GM19240 (cell line): ENCODE results near the gene SLK.

ENCODE experiments used
- DNase-seq: peaks from one replicate; pipeline ENCODE4 v3.0.0; 2011; ENCODE audit warnings: low spot score; ENCODE audit not compliant: insufficient read length

The SLK gene

DNA sequence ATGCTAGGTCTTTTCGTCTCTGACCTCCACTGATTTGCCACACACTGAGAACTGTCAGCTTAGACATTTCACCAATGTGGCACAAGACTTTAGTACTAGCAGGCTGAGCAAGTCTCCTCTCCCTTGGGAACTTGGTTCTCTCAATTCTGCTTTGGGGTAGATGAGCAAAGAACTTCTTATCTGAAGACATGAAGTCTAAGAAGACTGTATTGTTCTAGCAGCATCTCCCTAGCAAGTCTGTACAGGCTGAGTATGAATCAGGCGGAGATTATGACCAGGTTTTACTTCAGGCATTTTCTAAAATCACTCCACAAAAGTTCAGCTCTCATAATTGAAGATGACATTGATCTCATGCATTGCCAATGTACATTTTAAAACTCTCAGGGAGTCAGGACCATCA, 25.1 kb upstream of the SLK start:
- DNase-seq: no peak

DNA sequence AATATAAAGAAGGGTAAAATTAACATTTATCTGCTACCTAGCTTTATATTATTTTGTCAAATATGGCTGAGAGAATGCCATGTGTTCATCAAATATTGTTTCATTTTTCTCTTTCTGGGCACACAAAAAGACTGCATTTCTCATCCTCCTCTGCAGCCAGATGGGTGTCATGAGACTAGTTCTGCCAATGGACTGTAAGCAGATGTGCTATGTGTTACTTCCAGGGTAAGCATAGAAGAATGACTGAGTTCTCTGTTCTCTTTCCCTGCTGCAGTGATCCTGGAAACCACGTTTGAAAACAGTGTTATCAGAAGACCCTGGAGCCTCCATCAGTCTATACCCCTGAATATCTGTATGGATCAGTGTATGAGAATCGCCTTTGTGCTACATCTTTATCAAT, 24.1 kb upstream of the SLK start:
- DNase-seq: no peak

DNA sequence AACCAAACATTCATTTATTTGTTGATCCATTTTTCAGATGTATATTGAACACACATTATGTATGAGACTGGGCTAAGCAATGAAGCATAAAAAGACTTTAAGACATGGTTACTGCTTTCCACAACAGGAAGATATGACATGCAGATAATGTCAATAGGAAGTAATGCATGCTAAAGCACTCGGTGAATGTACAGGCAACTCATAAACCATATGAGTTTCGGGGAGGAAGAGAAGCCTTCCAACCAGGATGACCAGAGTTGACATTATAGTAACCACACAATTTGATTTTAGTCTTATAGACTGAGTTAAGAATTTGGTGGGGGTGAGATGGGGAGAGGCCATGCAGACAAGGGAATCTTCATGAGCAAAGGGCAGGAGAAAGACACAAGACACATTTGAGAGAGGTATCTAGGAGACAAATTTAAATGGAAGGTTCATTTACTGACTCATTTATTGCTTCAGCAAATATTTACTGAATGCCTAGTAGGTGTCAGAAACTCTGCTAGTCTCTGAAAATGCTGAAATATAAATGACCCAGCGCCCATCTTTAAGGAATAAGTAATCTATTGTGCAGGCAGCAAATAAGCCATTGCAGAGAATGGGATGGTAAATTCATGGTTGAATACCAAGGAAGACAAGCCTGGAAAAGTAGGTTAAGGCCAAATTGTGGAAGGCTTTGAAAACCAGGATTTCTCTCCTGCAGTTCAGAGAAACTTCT, 19.0 kb upstream of the SLK start:
- DNase-seq: no peak

DNA sequence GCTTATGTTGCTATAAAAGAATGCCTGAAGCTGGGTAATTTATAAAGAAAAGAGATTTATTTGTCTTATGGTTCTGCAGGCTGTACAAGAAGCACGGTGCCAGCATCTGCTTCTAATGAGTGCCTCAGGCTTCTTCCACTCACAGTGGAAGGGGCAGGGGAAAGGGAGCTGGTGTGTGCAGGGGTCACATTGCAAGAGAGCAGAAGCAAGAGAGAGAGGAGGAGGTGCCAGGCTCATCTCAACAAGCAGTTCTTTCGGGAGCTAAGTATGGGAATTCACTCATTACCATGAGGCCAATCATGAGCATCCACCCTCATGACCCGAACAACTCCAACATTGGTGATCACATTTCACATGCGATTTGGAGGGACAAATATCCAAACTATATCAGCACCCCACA, 17.2 kb upstream of the SLK start:
- no peak for DNase-seq

DNA sequence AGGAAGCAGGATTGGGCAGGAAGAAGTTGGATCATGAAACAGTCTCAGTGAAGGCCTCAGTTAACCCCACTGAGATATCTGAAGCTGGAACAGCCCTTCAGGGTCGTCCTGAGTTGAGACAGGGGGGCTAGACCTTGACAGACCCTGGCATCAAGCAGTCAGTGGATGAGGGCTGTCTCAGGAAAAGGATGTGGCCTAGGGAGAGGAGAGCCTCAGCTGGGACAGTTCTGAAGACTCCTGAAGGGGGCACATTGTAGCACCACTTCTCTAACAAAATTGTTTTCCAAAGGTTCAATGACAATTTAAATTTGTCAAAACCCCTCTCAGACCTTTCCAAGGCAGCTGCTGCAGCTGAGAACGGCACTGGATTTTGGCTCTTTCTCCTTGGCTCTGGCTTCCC, 15.8 kb upstream of the SLK start:
- no peak for DNase-seq

DNA sequence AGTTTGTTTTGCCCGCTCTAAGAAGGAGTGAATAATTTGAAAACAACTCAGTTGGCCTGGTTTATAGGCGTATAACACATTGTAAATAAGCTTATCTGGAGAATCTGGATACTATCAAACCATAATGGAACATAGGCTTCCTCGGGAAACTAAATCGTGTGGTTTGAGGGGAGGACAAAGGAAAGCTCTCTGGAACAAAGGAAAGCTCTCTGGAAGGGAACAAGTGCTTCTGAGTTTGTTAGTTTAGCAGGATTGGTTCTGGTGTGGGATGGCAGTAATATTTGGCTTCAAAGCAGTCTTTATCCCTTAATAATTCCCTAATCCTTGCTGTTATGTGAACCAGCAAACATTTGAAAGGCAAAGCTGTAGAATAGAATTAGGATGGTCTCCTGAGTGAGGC, 15.0 kb upstream of the SLK start:
- DNase-seq: no peak

DNA sequence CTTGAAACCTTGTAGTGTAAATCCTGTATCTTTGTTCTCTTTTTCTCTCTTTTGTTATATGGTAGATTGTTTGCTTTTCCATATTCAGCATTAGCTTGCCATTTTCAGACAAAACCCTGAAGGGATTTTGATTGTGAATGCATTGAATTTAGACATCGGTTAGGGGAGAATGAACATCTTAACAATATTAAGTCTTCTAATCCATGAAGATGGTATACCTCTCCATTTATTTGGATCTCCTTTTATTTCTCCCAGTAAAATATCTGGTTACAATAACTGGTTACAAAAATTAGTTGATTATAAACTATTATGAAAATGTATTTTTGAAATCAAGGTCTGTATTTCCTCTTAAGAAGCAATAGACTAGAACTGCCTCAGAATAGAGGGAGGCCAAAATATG, 12.4 kb upstream of the SLK start:
- no peak for DNase-seq

DNA sequence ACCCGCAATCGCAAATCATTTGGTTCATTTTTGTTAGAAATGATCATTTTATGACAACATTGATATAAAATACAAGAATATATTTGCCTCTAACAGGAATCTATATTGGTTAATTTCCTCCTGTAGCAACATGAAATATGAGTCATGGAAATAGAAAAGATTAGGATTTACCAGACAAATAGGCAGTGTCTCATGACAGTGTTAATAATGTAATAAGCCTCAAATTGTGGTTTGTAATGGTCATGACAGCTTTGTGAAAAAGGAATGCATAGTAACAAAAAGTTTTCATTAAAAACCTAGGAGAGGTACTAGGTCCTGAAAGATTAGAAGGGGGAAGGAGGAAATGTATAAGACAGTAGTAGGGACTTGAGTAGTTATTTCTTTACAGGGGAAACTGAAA, 7.9 kb upstream of the SLK start:
- DNase-seq: no peak

DNA sequence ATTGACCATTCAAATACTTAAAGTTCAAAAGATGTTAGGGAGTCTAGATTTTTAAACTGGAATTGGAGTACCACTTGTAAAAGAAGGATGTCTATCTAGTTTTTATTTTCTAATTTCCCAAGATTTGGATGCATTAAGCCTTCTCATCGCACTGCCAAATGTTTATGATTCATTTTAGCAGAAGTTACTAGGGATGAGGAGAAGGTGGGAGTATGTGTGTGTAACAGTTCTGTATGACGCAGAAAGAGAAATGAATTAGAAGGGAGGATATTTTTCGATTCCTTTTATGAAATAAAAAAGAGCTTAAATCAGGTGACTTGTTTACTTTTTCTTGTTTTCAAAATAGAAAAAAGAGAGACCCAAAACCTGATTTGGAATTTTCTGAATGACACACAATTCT, 6.8 kb upstream of the SLK start:
- DNase-seq: no peak

DNA sequence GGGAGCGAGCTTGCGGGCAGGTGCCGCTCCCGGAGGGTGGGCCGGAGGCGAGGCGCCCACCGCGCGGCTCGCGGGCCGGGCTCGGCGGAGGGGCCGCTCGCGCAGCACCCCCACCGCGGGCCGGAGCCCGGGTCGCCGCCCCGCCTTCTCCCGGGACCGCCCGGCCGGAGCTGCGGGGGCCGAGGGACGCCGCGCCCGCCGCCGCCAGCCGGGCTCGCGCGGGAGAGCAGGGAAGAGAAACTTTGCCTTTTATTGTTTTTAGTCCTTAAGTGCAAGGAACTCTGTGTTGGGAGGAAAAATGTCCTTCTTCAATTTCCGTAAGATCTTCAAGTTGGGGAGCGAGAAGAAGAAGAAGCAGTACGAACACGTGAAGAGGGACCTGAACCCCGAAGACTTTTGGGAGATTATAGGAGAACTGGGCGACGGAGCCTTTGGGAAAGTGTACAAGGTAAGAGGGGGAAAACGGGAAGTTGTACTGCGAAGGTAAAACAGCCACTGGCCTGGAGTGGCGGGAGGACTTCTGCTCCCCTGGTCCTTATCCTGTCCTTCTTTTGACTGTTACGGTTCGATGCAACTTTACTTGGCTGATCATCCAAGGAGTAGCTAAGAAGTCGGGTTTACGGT, 620 bp downstream of the SLK start:
- DNase-seq: peak; percentile 25

DNA sequence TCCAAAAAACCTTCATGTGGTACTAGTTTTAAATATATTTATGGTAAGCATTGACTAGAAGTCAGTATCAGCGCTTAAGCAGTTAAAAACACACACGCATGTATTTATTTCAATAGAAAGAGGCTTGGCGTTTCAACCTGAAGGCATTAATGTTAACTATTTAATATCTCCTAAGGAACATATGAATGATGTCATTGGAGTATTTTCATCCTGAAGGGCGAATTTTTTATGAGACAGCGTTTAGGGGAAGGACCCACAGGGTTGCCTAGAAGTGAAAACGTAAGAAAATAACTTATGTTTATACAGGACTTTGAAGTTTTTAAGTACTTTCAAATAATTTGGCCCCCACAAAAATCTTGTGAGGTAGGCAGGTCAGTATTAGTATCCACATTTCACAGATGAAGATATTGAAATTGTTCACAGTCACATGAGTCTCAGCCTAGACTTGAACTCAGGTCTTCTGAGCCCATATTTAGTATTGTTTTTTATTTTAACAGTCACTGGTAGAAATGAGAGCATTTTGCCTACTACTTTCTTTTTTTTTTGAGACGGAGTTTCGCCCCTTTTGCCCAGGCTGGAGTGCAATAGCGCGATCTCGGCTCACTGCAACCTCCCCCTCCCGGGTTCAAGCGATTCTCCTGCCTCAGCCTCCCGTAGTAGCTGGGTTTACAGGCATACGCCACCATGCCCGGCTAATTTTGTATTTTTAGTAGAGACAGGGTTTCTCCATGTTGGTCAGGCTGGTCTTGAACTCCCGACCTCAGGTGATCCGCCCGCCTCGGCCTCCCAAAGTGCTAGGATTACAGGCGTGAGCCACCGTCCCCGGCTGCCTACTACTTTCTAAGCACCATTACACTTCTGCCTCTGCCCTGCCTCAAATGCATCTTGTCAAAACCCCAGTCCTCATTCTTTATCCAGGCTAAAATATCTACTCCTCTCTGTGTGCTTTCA, 1.8 kb downstream of the SLK start:
- no peak for DNase-seq

DNA sequence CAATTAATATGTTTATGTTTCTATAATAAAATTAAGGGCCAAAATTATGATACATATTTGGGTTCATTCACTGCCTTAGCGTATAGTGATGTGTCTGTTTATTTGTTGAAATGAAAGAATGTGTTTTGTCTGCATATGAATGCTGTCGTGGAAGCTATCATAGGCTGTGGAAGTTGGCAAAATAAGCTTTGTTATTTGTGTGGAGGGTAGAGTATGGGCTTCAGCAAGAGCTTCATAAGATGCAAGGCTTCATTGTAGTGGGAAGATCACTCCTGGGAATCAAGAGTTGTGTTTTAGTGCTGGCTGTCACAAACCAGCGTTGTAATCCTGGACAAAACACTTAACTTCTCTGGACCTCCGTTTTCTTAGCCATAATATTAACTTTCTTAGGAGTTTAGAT, 2.5 kb downstream of the SLK start:
- DNase-seq: no peak

DNA sequence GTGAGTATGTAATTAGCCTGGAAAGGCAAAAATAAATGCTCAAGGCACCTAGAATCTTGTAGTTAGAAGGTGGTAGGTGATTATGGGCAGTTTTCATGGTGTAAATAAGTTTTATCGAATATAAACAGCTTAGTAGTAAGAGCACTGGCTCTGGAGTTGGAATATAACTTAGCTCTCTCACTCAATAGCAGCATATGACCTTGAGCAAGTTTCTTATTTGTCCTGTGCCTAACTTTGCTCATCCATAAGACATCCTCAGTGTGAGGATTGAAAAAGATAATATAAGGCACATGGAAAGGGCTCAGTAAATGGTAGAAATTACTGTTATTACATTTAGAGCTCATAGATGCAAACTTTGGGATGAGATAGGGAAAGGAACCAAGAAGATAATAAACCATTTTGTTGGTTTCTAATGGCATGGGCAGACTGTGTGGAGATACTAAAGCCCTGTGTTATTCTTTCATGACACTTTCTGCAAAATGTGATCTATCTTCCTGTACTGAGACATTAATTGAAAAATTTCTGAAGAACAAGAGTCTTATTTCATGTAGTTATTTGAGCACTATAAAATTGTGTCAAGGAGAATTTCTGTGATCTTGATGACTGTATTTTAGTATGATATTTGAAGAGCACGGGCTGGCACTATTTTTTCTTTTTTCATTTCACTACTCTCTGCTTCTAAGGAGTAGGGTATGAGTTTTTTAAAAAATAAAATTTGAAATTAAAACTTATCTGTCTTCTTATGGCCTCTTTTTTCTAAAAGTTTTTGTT, 3.1 kb downstream of the SLK start:
- no peak for DNase-seq

DNA sequence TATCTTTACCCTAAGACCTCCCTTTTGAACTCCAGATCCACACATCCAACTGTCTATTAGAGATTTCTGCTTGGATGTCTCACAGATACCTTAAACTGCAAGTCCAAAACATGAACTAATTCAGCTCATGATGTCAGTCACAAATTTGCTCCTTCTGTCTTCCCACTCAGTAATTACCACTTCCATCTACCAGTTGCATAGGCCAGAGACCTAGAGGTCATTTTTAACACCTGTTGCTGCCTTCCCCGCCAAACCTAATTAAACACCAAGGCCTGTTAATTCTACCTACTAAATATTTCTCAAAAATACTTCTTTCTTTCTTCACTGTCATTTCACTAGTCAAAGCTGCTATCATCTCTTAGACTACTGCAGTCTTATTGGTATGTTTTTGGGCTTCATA, 8.2 kb downstream of the SLK start:
- no peak for DNase-seq

DNA sequence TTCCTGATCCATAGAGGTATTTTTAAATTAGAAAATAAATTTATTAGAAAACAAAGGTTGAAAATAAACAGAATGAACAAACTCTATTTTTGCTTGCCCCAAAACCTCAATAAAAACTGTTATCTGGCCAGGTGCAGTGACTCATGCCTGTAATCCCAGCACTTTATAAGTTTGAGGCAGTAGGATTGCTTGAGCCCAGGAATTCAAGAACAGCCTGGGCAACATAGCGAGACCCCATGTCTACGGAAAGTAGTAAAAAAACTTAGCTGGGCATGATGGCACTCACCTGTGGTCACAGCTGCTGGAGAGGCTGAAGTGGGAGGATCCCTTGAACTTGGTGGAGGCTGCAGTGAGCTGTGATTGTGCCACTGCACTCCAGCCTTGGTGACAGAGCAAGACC, 10.3 kb downstream of the SLK start:
- DNase-seq: no peak

DNA sequence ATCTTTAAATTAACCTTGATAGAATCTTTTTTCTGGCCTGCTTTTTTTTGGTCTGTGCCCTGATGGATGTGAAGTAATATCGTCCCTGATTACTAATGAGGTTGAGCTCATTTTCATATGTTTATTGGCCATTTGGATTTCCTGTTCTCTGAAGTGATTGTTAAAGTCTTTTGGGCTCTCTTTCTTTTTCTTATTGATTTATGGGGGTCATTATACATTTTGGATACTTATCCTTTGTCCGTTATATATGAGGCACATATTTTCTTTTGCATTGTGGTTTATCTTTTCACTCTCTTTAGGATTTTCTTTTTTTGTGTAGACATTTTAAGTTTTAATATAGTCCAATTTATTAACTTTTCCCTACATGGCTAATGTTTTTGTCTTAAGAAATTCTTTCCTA, 12.6 kb downstream of the SLK start:
- no peak for DNase-seq

DNA sequence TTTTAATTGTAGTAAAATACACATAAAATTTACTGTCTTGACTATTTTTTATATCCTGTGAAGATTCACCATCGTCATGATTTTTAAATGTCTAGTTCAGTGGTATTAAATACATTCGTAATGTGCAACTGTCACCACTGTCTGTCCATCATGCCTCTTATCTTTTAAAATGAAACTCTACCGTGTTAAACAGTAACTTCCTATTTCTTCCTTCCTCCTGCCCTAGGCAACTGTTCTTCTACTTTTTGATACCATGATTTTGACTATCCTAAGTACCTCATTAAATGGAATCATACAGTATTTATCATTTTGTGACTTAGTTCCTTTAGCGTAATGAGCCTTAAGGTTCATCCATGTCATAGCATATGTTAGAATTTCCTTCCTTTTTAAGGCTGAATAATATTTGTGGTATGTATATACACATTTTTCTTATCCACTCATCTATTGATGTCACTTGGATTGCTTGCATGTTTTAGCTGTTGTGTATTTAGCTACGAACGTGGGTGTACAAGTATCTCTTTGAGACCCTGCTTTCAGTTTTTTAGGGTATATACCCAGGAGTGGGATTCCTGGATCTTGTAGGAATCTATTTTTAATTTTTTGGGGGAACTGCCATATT, 13.5 kb downstream of the SLK start:
- DNase-seq: no peak

DNA sequence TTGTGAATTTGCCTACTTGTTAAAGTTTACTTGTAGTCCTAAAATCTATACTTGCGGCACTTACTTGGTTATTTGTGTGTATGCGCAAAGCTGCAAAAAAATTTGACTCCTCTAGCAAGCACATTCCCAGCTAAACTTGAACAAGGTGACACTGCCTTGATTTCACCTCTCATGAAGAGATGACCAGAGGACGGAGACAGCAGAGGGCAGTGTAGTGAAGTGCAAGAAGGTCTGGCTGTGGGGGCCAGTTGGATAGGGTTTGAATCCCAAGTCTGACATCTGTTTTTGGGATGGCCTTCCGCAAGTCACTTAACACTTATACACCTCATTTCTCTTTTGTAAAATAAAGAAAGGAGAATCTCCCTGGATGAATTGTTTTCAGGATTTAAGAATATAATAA, 15.7 kb downstream of the SLK start:
- DNase-seq: no peak

DNA sequence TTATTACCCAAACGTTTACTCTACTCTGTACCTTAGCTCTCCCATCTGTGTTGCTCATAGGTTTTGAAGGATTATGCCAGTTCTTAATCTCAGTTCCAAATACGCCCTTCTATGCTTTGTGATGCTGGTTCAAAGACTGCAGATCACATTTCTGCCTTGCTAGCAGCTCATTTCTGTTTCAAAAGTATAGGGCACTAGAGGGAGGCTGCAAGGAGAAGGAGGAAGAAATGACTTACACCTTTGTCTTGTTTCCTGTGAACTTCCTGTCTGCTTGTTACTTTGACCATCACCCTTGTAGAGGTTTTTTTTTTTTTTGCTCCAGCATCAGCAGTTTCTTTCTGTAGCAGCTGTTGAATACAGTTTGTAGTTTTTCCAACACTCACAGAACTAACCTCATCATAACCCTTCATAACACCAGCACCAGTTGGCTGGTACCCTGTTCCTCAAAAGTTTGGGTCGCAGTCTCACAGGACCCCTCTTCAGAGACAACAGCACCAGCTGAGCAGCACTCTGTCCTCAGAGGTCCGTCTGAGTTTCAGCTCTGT, 16.5 kb downstream of the SLK start:
- peak; percentile 5 for DNase-seq

DNA sequence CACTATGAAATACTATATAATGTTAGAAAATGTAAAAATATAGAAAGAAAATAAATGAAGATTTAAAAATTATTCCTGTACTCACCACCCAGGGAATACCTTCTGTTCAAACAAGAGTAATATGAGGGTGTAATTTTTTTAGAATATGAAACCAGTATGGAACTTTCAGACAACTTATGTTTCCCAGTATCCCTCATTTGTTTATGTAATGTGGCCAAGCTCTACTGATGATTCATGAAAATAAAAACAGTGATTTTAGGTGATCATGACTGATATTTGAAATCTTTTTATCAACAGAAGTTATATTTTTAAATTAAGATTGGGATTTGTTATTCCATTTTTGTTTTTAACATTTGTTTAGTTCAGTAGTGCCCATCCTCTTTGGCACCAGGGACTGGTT, 18.8 kb downstream of the SLK start:
- DNase-seq: no peak

DNA sequence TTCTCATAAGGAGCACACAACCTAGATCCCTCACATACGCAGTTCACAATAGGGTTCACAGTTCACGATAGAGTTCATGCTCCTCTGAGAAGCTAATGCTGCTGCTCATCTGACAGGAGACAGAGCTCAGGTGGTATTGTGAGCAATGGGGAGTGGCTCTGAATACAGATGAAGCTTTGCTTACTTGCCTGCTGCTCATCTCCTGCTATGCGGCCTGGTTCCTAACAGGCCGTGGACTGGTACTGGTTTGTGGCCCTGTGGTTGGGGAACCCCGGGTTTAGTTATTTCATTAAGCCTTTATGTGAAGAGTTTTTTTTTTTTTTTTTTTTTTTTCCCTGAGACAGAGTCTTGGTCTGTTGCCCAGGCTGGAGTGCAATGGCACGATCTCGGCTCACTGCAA, 19.4 kb downstream of the SLK start:
- DNase-seq: no peak
